Astrocyte (in vitro differentiated cells and primary cell): ENCODE data around the gene EIF4G3. TPM values are rescaled to one million over a fixed set of nuclear protein-coding genes. Genes with fewer than 3 reads are reported as not detected.

Experiments used
- DNase-seq: peaks from one replicate; pipeline ENCODE4 v3.0.0-alpha.2; 2010; ENCODE audit warnings: low read depth
- FAIRE-seq: peaks from 2 replicates; lab custom pipeline; 2011; peaks lifted over from hg19 to GRCh38; lab: Jason Lieb, UNC
- H2AFZ ChIP-seq: 2 replicates; pipeline ENCODE4 v1.6.0; 2012; ENCODE audit warnings: low read depth, low read length, inconsistent platforms
- H3K27ac ChIP-seq: 2 replicates; pipeline ENCODE4 v1.5.1; 2011; ENCODE audit warnings: low read depth, low read length, inconsistent platforms
- H3K27me3 ChIP-seq: 2 replicates; pipeline ENCODE4 v1.6.0; 2011; ENCODE audit warnings: low read length, inconsistent platforms; ENCODE audit not compliant: insufficient read depth
- H3K36me3 ChIP-seq: 2 replicates; pipeline ENCODE4 v1.5.1; 2011; ENCODE audit warnings: low read length, inconsistent platforms; ENCODE audit not compliant: insufficient read depth
- H3K4me1 ChIP-seq: 2 replicates; pipeline ENCODE4 v1.5.1; 2011; ENCODE audit warnings: low read length, inconsistent platforms; ENCODE audit not compliant: insufficient read depth
- H3K4me2 ChIP-seq: 2 replicates; pipeline ENCODE4 v1.6.0; 2012; ENCODE audit warnings: low read length, inconsistent platforms
- H3K4me3 ChIP-seq: 2 replicates; pipeline ENCODE4 v1.5.1; 2011; ENCODE audit warnings: low read depth, mild to moderate bottlenecking, low read length, inconsistent platforms; ENCODE audit not compliant: insufficient read depth
- H3K79me2 ChIP-seq: 2 replicates; pipeline ENCODE4 v1.6.0; 2012; ENCODE audit warnings: mild to moderate bottlenecking, low read length, inconsistent platforms; ENCODE audit not compliant: insufficient read depth
- H3K9ac ChIP-seq: 2 replicates; pipeline ENCODE4 v1.6.0; 2012; ENCODE audit warnings: mild to moderate bottlenecking, low read length, inconsistent platforms
- H3K9me3 ChIP-seq: 2 replicates; pipeline ENCODE4 v1.5.1; 2012; ENCODE audit warnings: low read depth, mild to moderate bottlenecking, low read length, inconsistent platforms; ENCODE audit not compliant: insufficient read depth
- H4K20me1 ChIP-seq: 2 replicates; pipeline ENCODE4 v1.6.0; 2012; ENCODE audit warnings: low read length, inconsistent platforms; ENCODE audit not compliant: insufficient read depth
- H3K27ac Mint-ChIP-seq: one replicate; pipeline ENCODE4 v1.8.0; 2021; ENCODE audit warnings: mild to moderate bottlenecking, mixed read lengths; ENCODE audit not compliant: unreplicated experiment
- H3K27me3 Mint-ChIP-seq: one replicate; pipeline ENCODE4 v1.8.0; 2021; ENCODE audit warnings: low read depth, mixed read lengths; ENCODE audit not compliant: unreplicated experiment
- H3K36me3 Mint-ChIP-seq: one replicate; pipeline ENCODE4 v1.8.0; 2021; ENCODE audit warnings: low read depth, mixed read lengths; ENCODE audit not compliant: unreplicated experiment
- H3K4me1 Mint-ChIP-seq: one replicate; pipeline ENCODE4 v1.8.0; 2021; ENCODE audit warnings: low read depth, mixed read lengths; ENCODE audit not compliant: unreplicated experiment
- H3K4me3 Mint-ChIP-seq: one replicate; pipeline ENCODE4 v1.8.0; 2021; ENCODE audit warnings: mild to moderate bottlenecking, moderate library complexity, mixed read lengths; ENCODE audit not compliant: unreplicated experiment
- H3K9me3 Mint-ChIP-seq: one replicate; pipeline ENCODE4 v1.8.0; 2021; ENCODE audit warnings: mild to moderate bottlenecking, mixed read lengths; ENCODE audit not compliant: unreplicated experiment
- CTCF ChIP-seq: IDR thresholded peaks from 2 replicates; pipeline ENCODE4 v1.5.1; 2011; ENCODE audit warnings: low read depth, mild to moderate bottlenecking, inconsistent platforms, low read length, moderate library complexity; ENCODE audit not compliant: insufficient read depth
- EZH2 ChIP-seq: IDR thresholded peaks from 2 replicates; pipeline ENCODE4 v1.6.1; 2012; ENCODE audit warnings: mild to moderate bottlenecking, low read length, inconsistent platforms; ENCODE audit not compliant: insufficient read depth
- total RNA-seq: library from RNA; stranded (reverse); gene quantifications from 2 replicates; pipeline ENCODE4 v1.2.1, GENCODE V29; 2021

Gene EIF4G3
- total RNA-seq, 1 donor from 2014 or later, result 76.1 TPM

- Histone ChIP-seq H3K27me3 (no peaks in the 10 kb centered on the region), H3K79me2 (no peaks in the 10 kb centered on the region), H3K4me1 (no peaks in the 10 kb centered on the region), H3K9me3 (no peaks in the 10 kb centered on the region), H3K9ac (no peak overlapping the region), H3K4me2 (no peak overlapping the region), H3K4me3 (no peak overlapping the region), H2AFZ (no peak overlapping the region), H3K36me3 (peaks cover 15% of the 10 kb centered on the region), H3K27ac (no peak overlapping the region), H4K20me1 (peaks cover 17% of the 10 kb centered on the region)
- H3K36me3 Mint-ChIP-seq, result peaks cover 38% of the 10 kb centered on the region
- no peaks in the 10 kb centered on the region for H3K27me3 Mint-ChIP-seq
- no peaks in the 10 kb centered on the region for H3K9me3 Mint-ChIP-seq
- no peak overlapping the region for H3K27ac Mint-ChIP-seq
- no peak overlapping the region for H3K4me3 Mint-ChIP-seq
- FAIRE-seq, result no peak
- no peak for DNase-seq
- H3K4me1 Mint-ChIP-seq, result peaks cover 10% of the 10 kb centered on the region
- TF ChIP-seq EZH2 (no peak), CTCF (no peak)
Observed at GRCh38 chr1:20936621-20937020, 240.1 kb downstream of the EIF4G3 start.

- Mint-ChIP-seq H3K27me3 (no peaks in the 10 kb centered on the region), H3K4me1 (peaks cover 10% of the 10 kb centered on the region), H3K4me3 (no peak overlapping the region), H3K36me3 (peaks cover 36% of the 10 kb centered on the region), H3K9me3 (no peaks in the 10 kb centered on the region), H3K27ac (no peak overlapping the region)
- Histone ChIP-seq H4K20me1 (peaks cover 17% of the 10 kb centered on the region), H3K36me3 (peaks cover 11% of the 10 kb centered on the region), H3K4me2 (no peak overlapping the region), H3K27me3 (no peaks in the 10 kb centered on the region), H3K9ac (no peak overlapping the region), H3K4me3 (no peak overlapping the region), H2AFZ (no peak overlapping the region), H3K4me1 (no peaks in the 10 kb centered on the region), H3K27ac (no peak overlapping the region), H3K9me3 (no peaks in the 10 kb centered on the region), H3K79me2 (no peaks in the 10 kb centered on the region)
- FAIRE-seq (no peak), DNase-seq (no peak)
- TF ChIP-seq CTCF (no peak), EZH2 (no peak)
Observed at GRCh38 chr1:20936216-20936615, 240.5 kb downstream of the EIF4G3 start.

GRCh38 chr1:20935717-20936116, 241.0 kb downstream of the EIF4G3 start:
- no peaks in the 10 kb centered on the region for H3K27me3 Mint-ChIP-seq
- Histone ChIP-seq H3K4me1 (no peaks in the 10 kb centered on the region), H2AFZ (no peak overlapping the region), H3K36me3 (peaks cover 6% of the 10 kb centered on the region), H3K27ac (no peak overlapping the region), H3K79me2 (no peaks in the 10 kb centered on the region), H4K20me1 (peaks cover 17% of the 10 kb centered on the region), H3K27me3 (no peaks in the 10 kb centered on the region), H3K4me2 (no peak overlapping the region), H3K4me3 (no peak overlapping the region), H3K9ac (no peak overlapping the region), H3K9me3 (no peaks in the 10 kb centered on the region)
- no peak overlapping the region for H3K4me3 Mint-ChIP-seq
- H3K4me1 Mint-ChIP-seq, result peaks cover 10% of the 10 kb centered on the region
- TF ChIP-seq CTCF (no peak), EZH2 (no peak)
- no peak overlapping the region for H3K27ac Mint-ChIP-seq
- no peak for DNase-seq
- H3K9me3 Mint-ChIP-seq, result no peaks in the 10 kb centered on the region
- no peak for FAIRE-seq
- peaks cover 38% of the 10 kb centered on the region for H3K36me3 Mint-ChIP-seq
